ENCODE results near the gene NPY4R.
"Not testable (repeated sequence)": the region's sequence is repeated elsewhere in the genome, so short reads cannot be mapped to it uniquely, and the experiment has no call there.

GRCh38 chr10:46463608-46464007 is 2.1 kb downstream of the NPY4R start:
- not testable (repeated sequence) for TF ChIP-seq CTCF (IDR thresholded peaks at IDR 0.05; ENCODE audit: insufficient read depth, low read length); POLR2AphosphoS5 (IDR thresholded peaks at IDR 0.05; ENCODE audit: low read depth); REST (IDR thresholded peaks at IDR 0.05; ENCODE audit: insufficient replicate concordance, low read depth); GABPA (IDR thresholded peaks at IDR 0.05; ENCODE audit: low read depth); SPI1 (IDR thresholded peaks at IDR 0.05; ENCODE audit: borderline replicate concordance, low read depth)
